NOMO-1 treated with dmso at 0.1 percent for 144 hours (cell line): Measurements from ENCODE around the gene NFATC4.

ENCODE experiments used
- DNase-seq: peaks from one replicate; lab custom pipeline; 2025; ENCODE audit not compliant: unreplicated experiment; lab: John Stamatoyannopoulos, UW

The NFATC4 gene

DNA sequence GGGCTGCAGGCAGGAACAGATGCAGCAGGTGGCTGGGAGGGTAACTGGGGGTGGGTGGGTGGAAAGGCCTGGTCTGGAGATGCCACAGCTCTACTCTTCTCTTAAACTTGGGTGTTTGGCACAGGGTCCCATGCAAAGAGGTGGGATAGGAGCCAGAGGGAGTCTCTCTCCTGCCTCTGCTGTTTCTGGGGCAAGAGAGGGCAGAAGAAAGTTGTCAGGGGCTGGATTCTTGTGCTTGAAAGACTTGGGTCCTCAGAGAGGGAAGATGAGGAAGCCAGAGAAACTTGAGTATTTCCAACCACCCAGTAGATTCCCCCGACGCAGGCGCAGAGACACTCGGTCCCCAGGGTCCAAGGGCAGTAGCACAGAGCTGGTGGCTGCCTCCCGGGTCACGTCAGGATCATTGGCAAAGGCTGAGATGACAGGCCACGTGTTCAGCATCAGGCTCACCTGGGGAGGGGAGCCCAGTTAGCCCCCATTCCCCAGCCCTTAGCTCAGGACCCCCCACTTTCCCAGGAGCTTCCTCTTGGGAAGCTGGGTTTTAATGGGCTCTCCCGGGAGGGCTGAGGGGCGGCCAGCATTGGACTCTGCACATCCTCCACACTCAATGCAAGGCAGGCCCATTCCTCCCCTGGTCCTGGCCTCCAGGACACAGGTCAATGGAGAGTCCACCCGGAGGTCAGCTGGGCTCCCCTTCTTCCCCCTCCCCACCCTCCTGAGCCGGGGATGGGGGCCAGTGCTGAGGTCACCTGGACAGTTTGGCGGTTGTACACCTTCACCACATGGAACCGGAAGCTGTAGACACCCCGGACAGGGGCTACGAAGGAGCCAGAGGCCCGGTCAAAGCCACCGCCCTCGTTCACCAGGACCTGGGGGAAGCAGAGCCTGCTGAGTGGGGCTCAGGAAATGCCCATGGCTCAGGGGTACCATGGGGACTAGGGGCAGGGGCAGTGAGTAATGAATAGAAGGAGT lies 59.8 kb downstream of the NFATC4 start:
- no peak for DNase-seq

- no peak for DNase-seq
Measured at GRCh38 chr14:24428628-24429394, 60.8 kb downstream of the NFATC4 start.
